CD1c-positive myeloid dendritic cell (primary cell): ENCODE data around the gene RLBP1.

Source experiments
- DNase-seq: peaks from one replicate; pipeline ENCODE4 v3.0.0-alpha.2; 2016; ENCODE audit errors: extremely low spot score

The RLBP1 gene

DNA sequence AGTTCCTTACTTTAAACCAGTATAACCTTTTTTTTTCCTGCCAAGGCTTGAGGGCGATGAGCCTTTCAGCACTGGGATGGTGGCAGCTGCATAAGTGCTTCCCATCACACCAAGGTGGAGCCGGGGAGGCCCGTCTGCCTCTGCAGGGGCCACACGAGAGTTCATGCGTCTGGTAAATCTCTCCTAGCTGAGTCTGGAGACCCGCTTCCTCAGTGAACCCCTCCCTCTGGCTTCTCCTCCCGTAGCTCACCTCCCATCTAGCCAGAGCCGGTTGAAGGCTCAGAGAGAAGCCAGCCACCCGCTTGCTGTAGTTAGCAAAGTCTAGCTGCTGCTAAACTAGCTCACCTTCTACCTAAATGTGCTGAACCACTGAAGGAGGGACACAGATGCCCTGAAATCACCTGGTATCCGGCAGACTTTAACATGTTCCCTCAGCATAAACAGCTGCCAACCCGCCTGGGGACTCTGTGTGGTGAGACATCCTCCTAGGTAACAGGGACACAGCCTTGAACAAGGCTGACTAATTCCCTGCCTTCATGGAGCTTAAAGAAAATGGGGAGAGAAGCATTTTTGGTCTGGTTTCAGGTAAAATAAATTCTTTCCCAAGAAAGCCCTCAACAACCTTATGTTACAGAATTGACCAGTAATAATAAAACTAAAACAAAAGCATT lies 42.9 kb downstream of the RLBP1 start:
- no peak for DNase-seq

DNA sequence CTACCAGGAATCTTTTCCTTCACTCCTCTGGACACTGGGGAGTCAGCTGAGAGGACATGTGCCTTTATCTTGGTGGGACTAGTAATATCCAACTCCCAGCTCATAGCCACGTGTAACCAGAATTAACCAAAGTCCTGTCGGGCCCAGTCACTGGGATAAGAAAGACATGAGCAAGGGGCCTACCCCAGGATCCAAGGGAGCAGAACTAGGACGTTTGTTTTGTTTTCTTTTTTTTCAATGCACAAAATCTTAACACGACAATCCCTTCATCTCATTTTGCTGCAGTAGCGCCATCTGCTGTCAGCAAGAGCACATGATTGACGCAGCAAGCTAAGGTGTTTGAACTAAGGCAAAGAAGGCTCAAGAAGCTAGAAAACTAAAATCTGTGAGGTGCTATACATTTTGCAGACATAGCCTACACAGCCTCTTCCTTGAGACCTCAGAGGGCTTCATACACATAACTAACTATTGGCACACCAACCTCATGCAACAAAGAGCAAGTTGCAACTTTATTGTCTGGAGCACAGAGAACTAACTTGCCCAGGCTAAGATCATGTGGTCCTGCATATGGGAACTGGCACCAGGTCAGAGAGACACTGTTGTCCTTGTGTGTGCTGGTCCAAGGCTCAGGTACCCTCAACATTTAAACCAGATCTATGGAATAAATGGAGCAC lies 43.6 kb downstream of the RLBP1 start:
- DNase-seq = peak; percentile 63

DNA sequence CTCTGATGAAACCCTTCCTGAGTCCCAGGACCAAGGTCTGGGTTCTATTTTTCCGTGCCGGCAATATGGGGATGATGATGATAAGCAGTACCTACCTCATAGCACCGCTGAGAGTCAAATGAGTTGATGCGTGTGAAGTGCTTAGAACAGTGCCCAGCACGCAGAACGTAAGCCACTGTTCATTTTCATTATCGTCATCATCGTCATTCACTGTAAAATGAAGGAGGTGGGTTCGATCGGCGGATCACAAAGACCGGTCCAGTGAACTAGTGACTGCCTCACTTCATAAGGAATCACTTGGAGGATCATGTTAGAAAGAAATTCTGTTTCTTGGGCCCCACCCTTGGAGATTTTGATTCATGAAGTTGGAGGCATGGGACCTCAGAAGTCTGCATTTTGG lies 44.3 kb downstream of the RLBP1 start:
- DNase-seq = no peak

DNA sequence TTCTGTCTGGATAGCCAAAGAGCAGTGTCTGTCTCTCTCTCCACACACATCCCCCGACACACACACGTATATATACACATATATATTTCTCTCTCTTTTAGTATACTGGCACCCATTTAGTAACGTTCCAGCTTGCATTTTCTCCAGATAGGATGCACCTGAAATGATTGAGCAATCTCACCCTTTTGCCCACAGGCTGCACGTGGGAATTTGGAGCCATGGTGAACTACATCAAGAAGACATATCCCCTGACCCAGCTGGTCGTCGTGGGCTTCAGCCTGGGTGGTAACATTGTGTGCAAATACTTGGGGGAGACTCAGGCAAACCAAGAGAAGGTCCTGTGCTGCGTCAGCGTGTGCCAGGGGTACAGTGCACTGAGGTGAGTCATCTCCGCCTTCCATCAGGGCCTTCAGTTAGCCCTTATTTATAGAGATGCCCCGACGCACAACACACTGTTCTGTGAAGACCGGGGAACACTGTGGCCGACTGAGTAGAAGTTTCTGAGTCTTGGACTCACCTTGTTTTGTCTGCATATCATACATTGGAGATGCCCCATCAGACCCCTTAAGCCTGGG lies 45.7 kb downstream of the RLBP1 start:
- no peak for DNase-seq

DNA sequence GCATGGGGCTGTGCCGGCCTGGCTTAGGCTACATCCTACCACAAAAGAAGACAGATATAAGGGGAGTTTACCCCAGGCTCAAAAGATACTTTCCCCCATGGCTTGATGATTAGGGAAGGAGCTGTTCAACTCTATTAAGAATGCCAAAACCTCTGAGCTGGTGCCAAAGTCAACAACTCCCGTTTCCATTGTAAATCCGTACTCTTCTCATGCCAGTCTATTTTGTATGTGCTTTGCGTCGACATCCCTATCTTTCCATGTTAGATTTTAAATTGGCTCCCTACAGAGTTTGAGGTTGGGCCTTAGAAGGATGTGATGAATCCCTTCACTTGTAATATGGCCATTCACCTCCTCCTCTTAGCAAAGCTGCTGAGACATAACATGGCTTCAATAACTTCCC lies 46.9 kb downstream of the RLBP1 start:
- no peak for DNase-seq

DNA sequence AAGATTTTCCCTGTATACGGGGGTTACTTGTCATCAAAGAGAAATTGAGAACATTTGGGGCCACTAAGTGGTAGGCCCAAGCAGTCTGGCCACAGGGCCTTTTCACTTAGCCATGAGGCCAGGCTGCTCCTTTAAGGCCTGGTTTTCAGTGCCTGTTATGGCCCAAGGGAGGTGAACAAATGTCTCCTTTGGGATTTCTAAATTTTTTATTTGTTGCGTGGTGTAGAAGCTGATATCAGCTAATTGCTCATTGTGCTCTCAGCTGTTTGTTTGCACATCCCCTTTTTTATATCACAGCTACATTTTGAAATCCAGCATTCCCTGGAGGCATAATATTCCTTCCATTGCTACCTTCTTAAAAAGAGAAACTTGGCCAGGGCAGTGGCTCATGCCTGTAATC lies 48.5 kb downstream of the RLBP1 start:
- no peak for DNase-seq

DNA sequence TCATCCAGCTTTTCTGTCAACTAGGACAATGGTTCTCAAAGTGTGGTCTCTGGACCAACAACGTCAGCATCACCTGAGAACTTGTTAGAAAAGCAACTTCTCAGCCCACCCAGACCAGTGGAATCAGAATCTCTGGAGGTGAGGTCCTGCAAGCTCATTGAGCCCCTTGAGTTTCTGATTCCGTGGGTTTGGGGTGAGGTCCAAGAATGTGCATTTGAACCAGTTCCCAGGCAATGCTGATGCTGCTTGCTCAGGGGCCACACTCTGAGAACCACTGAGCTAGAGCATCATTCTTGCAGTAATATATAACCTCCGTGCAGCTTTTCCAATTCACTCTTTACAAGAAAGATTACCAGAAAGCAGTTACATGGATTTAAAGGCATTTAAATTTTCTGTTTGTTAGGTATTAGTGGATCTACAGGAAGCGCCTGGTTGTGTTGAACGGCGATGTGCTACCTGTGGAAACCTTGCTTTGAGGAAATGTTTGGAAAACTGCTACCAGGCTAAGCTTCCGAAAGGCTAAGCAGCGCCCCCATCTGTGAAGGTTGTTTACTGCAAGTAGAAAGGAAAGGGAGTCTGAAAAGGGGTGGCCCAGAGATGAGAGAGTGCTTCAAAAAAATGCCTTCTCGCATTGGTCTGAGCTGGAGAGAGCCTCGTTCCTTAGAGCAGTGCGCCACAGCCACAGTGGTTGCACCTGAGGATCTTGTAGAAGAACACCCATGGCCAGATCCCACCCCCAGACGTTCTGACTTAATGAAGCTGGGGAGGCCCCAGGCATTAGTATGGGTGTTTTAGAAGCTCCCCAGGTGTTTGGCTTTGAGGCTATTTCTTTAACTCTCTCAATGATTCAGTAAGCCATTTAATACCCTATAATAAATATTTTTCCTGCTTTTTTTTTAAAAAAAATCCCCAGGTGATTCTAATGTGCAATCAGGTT lies 50.0 kb downstream of the RLBP1 start:
- peak; percentile 59 for DNase-seq

DNA sequence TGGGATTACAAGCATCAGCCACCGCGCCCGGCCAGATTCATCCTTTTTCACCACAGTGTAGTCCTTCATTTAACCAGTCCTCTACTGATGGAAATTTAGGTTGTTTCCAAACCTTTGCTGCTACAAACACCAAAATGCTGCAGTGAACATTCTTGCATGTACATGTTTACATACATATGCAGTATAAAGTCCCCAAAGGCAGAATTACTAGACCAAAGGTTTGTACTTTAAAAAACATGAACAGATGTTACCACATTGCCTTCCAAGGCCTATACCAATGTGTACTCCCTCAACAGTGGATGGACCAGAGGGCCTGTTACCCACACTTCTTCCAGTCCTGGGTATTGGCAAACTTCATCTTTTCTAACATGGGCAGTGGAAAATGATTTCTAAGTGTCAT lies 51.0 kb downstream of the RLBP1 start:
- no peak for DNase-seq

DNA sequence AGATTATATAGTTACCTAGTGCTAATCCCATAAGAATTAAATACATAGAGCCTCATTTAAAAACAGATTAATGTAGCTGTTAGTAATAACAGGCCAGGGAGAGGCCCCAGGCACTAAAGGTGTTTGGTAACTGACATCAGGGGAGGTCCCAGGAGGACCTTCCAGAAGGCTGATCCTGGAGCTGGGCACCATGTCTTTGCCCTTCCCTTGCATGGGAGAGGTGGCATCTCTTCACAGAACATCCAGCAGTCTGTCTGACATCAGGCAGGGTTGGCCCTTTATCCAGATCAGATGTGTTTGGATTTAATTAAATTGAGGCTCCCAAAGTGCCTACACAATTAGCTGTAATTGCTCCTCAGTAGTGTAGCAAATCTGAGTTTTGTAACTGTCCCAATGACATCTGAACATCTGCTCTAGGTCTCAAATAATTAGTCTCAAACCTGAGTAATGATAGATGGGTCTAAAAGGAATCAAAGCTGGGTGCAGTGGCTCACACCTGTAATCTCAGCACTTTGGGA lies 53.0 kb downstream of the RLBP1 start:
- no peak for DNase-seq

DNA sequence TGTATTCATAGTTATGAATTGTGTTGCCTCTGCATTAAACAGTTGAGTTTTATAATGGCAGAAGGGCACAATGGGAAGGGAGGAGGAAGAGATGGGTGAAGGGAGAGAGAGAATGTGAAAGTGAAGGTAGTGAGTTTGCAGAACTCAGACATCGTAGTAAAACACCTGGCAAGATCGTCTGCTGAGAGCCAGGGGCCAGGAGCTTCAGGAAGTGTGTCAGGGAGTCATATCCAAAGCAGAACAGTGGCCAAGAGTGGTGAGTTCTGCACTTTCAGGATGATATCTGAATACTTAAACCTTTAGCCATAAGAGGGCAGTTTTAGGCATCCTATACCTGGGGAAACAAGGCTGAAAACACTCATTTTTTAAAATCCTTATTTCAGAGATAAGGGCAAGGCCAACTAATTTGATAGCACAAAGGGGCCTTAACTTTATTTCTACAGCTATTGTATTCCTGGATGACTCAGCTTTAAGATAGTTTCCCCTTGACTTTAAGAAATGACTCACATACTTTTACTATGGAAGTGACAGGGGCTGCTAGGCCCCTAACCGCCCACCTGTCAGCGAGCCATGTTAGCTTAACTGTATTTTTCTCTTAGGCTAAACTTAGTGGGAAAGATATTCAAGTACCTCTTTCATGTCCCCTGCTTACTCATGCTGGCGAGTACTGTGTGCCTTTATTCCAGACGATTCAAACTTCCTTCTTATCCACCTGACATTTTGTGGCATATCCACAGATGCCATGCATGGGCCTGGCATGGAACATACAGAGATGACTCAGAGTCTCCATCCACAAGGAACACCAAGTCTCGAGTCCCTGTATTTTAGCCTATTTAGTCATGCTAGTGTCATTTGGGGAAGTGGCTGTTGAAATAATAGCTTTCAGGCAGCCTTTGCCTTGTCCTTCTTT lies 53.9 kb downstream of the RLBP1 start:
- peak; percentile 81 for DNase-seq

DNA sequence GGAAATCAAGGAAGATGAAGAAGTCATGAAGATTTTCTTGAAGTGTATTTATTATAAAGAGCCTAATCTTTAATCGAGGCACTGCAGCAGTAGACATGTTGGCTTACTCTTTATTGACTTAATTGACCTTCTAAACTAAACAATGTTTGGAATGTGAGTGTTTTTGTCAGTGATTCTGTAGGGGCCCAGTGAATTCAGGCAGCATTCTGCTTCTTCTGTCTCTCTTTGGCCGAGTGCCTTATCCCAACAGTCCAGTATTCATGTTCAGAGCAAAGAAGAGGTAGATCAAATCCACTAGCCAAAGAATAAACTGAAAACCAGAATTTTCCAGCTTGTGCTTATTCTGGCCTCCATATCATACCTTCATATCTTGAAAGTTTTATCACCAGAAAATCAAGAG lies 55.7 kb downstream of the RLBP1 start:
- no peak for DNase-seq

DNA sequence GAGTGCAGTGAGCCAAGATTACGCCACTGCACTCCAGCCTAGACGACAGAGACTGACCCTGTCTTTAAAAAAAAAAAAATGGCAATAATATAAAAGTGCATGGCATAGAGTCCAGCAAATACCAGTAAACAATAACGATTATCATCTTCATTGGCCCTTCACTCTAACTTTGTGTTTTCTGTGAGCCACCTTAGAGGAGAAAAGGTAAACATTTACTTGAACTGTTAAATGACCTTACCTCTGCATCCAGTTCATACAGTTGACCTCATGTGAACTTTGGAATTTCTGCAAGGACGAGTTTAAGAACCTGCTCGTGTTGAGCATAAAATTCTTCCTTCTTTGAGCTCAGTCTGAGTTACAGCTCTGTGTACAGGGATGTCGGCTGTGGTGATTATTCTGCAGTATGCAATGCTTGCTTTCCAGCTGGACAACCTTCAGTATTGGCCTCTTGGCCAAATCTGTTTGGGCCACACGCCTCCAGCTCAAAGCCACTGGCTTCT lies 56.6 kb downstream of the RLBP1 start:
- DNase-seq = no peak

DNA sequence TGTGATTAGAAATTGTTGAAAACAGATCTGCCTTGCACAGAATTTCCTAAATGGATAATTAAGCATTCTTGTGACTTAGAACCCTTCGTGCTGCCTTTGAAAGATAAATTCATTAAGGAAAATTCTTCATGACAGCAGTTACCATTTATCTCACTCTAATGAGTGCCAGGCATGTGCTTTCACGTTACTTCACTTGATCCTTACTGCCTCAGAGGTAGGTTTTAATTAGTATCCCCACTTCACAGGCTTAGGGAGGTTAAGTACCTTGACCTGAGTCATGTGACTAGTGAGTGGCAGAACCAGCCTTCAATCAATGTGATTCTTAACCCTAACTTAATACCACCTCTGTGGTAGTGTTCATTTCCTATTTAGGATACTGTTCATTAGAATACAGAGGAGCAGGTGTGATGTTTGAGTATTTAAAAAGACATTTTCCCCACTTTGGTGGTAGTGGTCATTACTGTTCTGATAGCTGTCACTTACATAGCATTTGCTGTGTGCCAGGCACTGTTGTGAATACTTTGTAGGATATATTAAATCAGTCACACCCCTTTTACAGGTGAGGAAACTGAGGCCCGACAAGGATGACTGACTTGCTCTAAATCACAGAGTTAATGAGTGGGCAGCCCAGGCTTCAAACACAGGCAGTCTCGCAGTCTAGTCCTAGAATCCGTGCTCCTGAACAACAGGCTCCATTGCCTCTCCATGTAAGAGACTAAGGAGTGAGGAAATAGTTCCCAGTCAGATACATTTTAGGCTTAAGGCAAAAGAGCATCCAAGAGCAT lies 57.9 kb downstream of the RLBP1 start:
- no peak for DNase-seq

DNA sequence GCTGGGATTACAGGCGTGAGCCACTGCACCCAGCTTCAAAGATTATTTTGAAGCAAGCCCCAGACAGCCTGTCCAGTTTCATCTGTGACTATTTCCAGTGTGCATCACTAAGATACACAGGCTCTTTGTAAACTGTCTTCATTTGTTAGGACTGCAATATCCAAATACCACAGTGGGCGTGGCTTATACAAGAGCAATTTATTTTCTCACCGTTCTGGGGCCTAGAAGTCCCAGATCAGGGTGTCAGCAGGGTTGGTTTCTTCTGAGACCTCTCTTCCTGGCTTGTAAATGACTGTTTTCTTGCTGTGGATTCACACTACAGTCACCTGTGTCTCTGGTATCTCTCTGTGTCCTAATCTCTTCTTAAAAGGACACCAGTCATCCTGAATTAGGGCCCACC lies 59.7 kb downstream of the RLBP1 start:
- no peak for DNase-seq
